Activated CD4-positive, alpha-beta T cell treated with anti-CD3 and anti-CD28 coated beads, Interleukin-2, amount 50 U/mL, for 48 hours (primary cell): ENCODE results near the gene IARS1.

ENCODE experiments used
- DNase-seq, 2 experiments: peaks; one replicate each; pipeline ENCODE4 v3.0.0-alpha.2; 2020

Gene IARS1

GRCh38 chr9:92293452-92294296, at the start of gene IARS1:
Gene IARS1 (minus strand): TSS chr9:92293697. CDS start chr9:92289419, 4,278 bp downstream.
- DNase-seq, result peak; percentile 100

GRCh38 chr9:92342825-92343488, 49.5 kb upstream of the IARS1 start:
- no peak for DNase-seq

GRCh38 chr9:92341578-92341977, 48.1 kb upstream of the IARS1 start:
- no peak for DNase-seq

GRCh38 chr9:92333282-92333634, 39.8 kb upstream of the IARS1 start:
- DNase-seq, result no peak

- DNase-seq, result no peak
Observed at GRCh38 chr9:92332577-92333281, 39.2 kb upstream of the IARS1 start.

- no peak for DNase-seq
Observed at GRCh38 chr9:92328225-92328624, 34.7 kb upstream of the IARS1 start.

GRCh38 chr9:92327283-92327850, 33.9 kb upstream of the IARS1 start:
- DNase-seq, result no peak

GRCh38 chr9:92325991-92326500, 32.5 kb upstream of the IARS1 start:
- DNase-seq, result no peak

GRCh38 chr9:92325269-92325990, 31.9 kb upstream of the IARS1 start, which contains the start of the genes CENPP and NOL8:
Gene CENPP (plus strand): TSS chr9:92325953.
Gene NOL8 (minus strand): TSS chr9:92325350. CDS start chr9:92324161, 1,189 bp downstream.
- DNase-seq, result peak; percentile 80 to 84

- no peak for DNase-seq
Observed at GRCh38 chr9:92324889-92325268, 31.4 kb upstream of the IARS1 start.

- DNase-seq, result no peak
Observed at GRCh38 chr9:92324431-92324830, 30.9 kb upstream of the IARS1 start.

- DNase-seq, result no peak
Observed at GRCh38 chr9:92315456-92315855, 22.0 kb upstream of the IARS1 start.

GRCh38 chr9:92313624-92314012, 20.1 kb upstream of the IARS1 start:
- no peak for DNase-seq

GRCh38 chr9:92312887-92313623, 19.6 kb upstream of the IARS1 start:
- DNase-seq, result no peak

- DNase-seq, result no peak
Observed at GRCh38 chr9:92310562-92310961, 17.1 kb upstream of the IARS1 start.

- no peak for DNase-seq
Observed at GRCh38 chr9:92308893-92309292, 15.4 kb upstream of the IARS1 start.

- no peak for DNase-seq
Observed at GRCh38 chr9:92300936-92301335, 7.4 kb upstream of the IARS1 start.

GRCh38 chr9:92299116-92299515, 5.6 kb upstream of the IARS1 start:
- no peak for DNase-seq

GRCh38 chr9:92298036-92298435, 4.5 kb upstream of the IARS1 start:
- no peak for DNase-seq

- DNase-seq, result no peak
Observed at GRCh38 chr9:92297611-92298010, 4.1 kb upstream of the IARS1 start.

GRCh38 chr9:92295827-92296258, 2.3 kb upstream of the IARS1 start:
- DNase-seq, result no peak
